ENCODE measurements around the gene PTK6.

The PTK6 gene

GRCh38 chr20:63570281-63571086 is 33.3 kb upstream of the PTK6 start:
- DNase-seq (ENCODE audit: insufficient read length, low spot score): no peak
- no peak for FAIRE-seq

- FAIRE-seq (no peak), DNase-seq (ENCODE audit: insufficient read length, low spot score) (no peak)
These were observed 32.1 kb upstream of the PTK6 start for GRCh38 chr20:63568986-63569949.

- no peak for DNase-seq (ENCODE audit: insufficient read length, low spot score)
- FAIRE-seq: no peak
These were observed 31.2 kb upstream of the PTK6 start for GRCh38 chr20:63568170-63568981.

GRCh38 chr20:63567386-63568169 is 30.4 kb upstream of the PTK6 start:
- FAIRE-seq: peak; percentile 98
- peak; percentile 72 for DNase-seq (ENCODE audit: insufficient read length, low spot score)

- FAIRE-seq (no peak), DNase-seq (ENCODE audit: insufficient read length, low spot score) (no peak)
These were observed 29.9 kb upstream of the PTK6 start for GRCh38 chr20:63567136-63567385.

GRCh38 chr20:63566395-63567135 is 29.4 kb upstream of the PTK6 start:
- no peak for DNase-seq (ENCODE audit: insufficient read length, low spot score)
- FAIRE-seq: no peak

- DNase-seq (ENCODE audit: insufficient read length, low spot score): no peak
- no peak for FAIRE-seq
These were observed 28.6 kb upstream of the PTK6 start for GRCh38 chr20:63565699-63566335.

GRCh38 chr20:63565021-63565698 is 28.0 kb upstream of the PTK6 start:
- DNase-seq (ENCODE audit: insufficient read length, low spot score) (no peak), FAIRE-seq (no peak)

- no peak for FAIRE-seq
- DNase-seq (ENCODE audit: insufficient read length, low spot score): no peak
These were observed 27.0 kb upstream of the PTK6 start for GRCh38 chr20:63564036-63564810.

GRCh38 chr20:63563225-63563935 is 26.2 kb upstream of the PTK6 start:
- DNase-seq (ENCODE audit: insufficient read length, low spot score) (no peak), FAIRE-seq (no peak)

GRCh38 chr20:63562461-63563224 is 25.5 kb upstream of the PTK6 start:
- FAIRE-seq (no peak), DNase-seq (ENCODE audit: insufficient read length, low spot score) (no peak)

GRCh38 chr20:63561624-63562396 is 24.6 kb upstream of the PTK6 start:
- DNase-seq (ENCODE audit: insufficient read length, low spot score): no peak
- FAIRE-seq: no peak

GRCh38 chr20:63560856-63561609 is 23.9 kb upstream of the PTK6 start:
- DNase-seq (ENCODE audit: insufficient read length, low spot score) (no peak), FAIRE-seq (no peak)

- FAIRE-seq (no peak), DNase-seq (ENCODE audit: insufficient read length, low spot score) (no peak)
These were observed 23.2 kb upstream of the PTK6 start for GRCh38 chr20:63560333-63560805.
